Liver (tissue), 9 donors: ENCODE measurements around the gene CHAT. TPM values are rescaled to one million over a fixed set of nuclear protein-coding genes. Genes with fewer than 3 reads are reported as not detected.

Source experiments
- DNase-seq: peaks from one replicate; pipeline ENCODE4 v3.0.0-alpha.2; 2017; ENCODE audit warnings: low spot score
- H3K27ac ChIP-seq, 2 donors: one replicate each; pipeline ENCODE4 v1.7.0; 2013; ENCODE audit warnings: inconsistent platforms in 2 of 2, low read length in 2 of 2, control low read depth in 1 of 2, low read depth in 1 of 2, mild to moderate bottlenecking in 1 of 2
- H3K27me3 ChIP-seq, 4 donors: one replicate each; pipeline versions ENCODE4 v1.6.1 to v1.7.0; 2013; ENCODE audit warnings: low read length in 3 of 4, inconsistent platforms in 1 of 4, mild to moderate bottlenecking in 1 of 4, moderate library complexity in 1 of 4; ENCODE audit not compliant: control insufficient read depth in 4 of 4, insufficient read depth in 4 of 4
- H3K36me3 ChIP-seq, 4 donors: one replicate each; pipeline versions ENCODE4 v1.6.1 to v1.7.0; 2013; ENCODE audit warnings: low read length in 3 of 4, mild to moderate bottlenecking in 3 of 4, low read depth in 1 of 4, moderate library complexity in 1 of 4; ENCODE audit not compliant: control insufficient read depth in 4 of 4, insufficient read depth in 3 of 4
- H3K4me1 ChIP-seq, 4 donors: one replicate each; pipeline versions ENCODE4 v1.6.1 to v1.7.0; 2013; ENCODE audit warnings: low read length in 3 of 4, mild to moderate bottlenecking in 3 of 4, moderate library complexity in 1 of 4; ENCODE audit not compliant: control insufficient read depth in 4 of 4, insufficient read depth in 4 of 4
- H3K4me3 ChIP-seq, 3 donors: one replicate each; pipeline versions ENCODE4 v1.6.1 to v1.7.0; 2013; ENCODE audit warnings: low read length in 3 of 3, control low read depth in 1 of 3, low read depth in 1 of 3, mild to moderate bottlenecking in 1 of 3
- H3K9ac ChIP-seq, 2 donors: one replicate each; pipeline ENCODE4 v1.7.0; 2013; ENCODE audit warnings: low read length in 2 of 2, mild to moderate bottlenecking in 2 of 2, moderate library complexity in 2 of 2, control low read depth in 1 of 2, low read depth in 1 of 2
- H3K9me3 ChIP-seq, 4 donors: one replicate each; pipeline versions ENCODE4 v1.6.1 to v1.7.0; 2013; ENCODE audit warnings: low read length in 3 of 4; ENCODE audit not compliant: control insufficient read depth in 4 of 4
- FOXA1 ChIP-seq: IDR thresholded peaks from 2 replicates; pipeline ENCODE4 v1.6.1; 2016; ENCODE audit warnings: antibody characterized with exemption
- FOXA2 ChIP-seq: IDR thresholded peaks from 2 replicates; pipeline ENCODE4 v1.6.1; 2016; ENCODE audit warnings: antibody characterized with exemption
- GABPA ChIP-seq, 2 donors: IDR thresholded peaks in 1 of 2; conservative IDR thresholded peaks in 1 of 2; 2 replicates each; pipeline ENCODE4 v1.6.1; 2016; ENCODE audit warnings: antibody characterized with exemption in 2 of 2, mild to moderate bottlenecking in 1 of 2, moderate library complexity in 1 of 2
- HNF4A ChIP-seq, 2 donors: conservative IDR thresholded peaks; 2 replicates each; pipeline ENCODE4 v1.6.1; 2016; ENCODE audit warnings: antibody characterized with exemption in 2 of 2, mild to moderate bottlenecking in 2 of 2
- HNF4G ChIP-seq: IDR thresholded peaks from 2 replicates; pipeline ENCODE4 v1.6.1; 2016; ENCODE audit warnings: antibody characterized with exemption
- JUND ChIP-seq, 2 donors: IDR thresholded peaks; 2 replicates each; pipeline ENCODE4 v1.6.1; 2016; ENCODE audit warnings: antibody characterized with exemption in 2 of 2
- RAD21 ChIP-seq, 2 donors: IDR thresholded peaks; 2 replicates each; pipeline ENCODE4 v1.6.1; 2016; ENCODE audit warnings: antibody characterized with exemption in 2 of 2, mild to moderate bottlenecking in 2 of 2
- RXRA ChIP-seq, 2 donors: IDR thresholded peaks; 2 replicates each; pipeline ENCODE4 v1.6.1; 2017 to 2018; ENCODE audit warnings: antibody characterized with exemption in 2 of 2, mild to moderate bottlenecking in 1 of 2
- SP1 ChIP-seq: IDR thresholded peaks from 2 replicates; pipeline ENCODE4 v1.6.1; 2018; ENCODE audit warnings: antibody characterized with exemption, mild to moderate bottlenecking
- TAF1 ChIP-seq: conservative IDR thresholded peaks from 2 replicates; pipeline ENCODE4 v1.6.1; 2016; ENCODE audit warnings: antibody characterized with exemption, mild to moderate bottlenecking
- YY1 ChIP-seq: IDR thresholded peaks from 2 replicates; pipeline ENCODE4 v1.6.1; 2016; ENCODE audit warnings: antibody characterized with exemption, mild to moderate bottlenecking
- WGBS: extraction: QIAGEN DNeasy Blood & Tissue Kit; methylation state at CpG from one replicate; pipeline ENCODE4 v1.1.7; 2013; 5-methylcytosine and 5-hydroxymethylcytosine counted together
- polyA plus RNA-seq, 2 donors: library from polyadenylated mRNA; stranded (reverse) in 1 of 2; unstranded in 1 of 2; fragments of 200-250 nt in 1 of 2; fragments of >200 nt in 1 of 2; fragmentation: Nextera tagmentation in 1 of 2; extraction: Ambion mirVana in 1 of 2; gene quantifications; one replicate each; pipeline versions ENCODE4 v1.2.1 to v1.2.3, GENCODE V29; 2013 to 2015
- total RNA-seq, 2 donors: library from RNA; depleted of rRNA; stranded (reverse); fragments of >200 nt; gene quantifications; one replicate each; pipeline ENCODE4 v1.2.3, GENCODE V29; 2014
- TF ChIP-seq, protein P1 (sequence below): IDR thresholded peaks from 2 replicates; pipeline ENCODE4 v1.6.1; 2016; ENCODE audit warnings: antibody characterized with exemption
- TF ChIP-seq, protein P2 (sequence below): IDR thresholded peaks from 2 replicates; pipeline ENCODE4 v1.6.1; 2016; ENCODE audit warnings: antibody characterized with exemption
- TF ChIP-seq, protein P3 (sequence below): IDR thresholded peaks from 2 replicates; pipeline ENCODE4 v1.6.1; 2016; ENCODE audit warnings: antibody characterized with exemption, mild to moderate bottlenecking
- TF ChIP-seq, protein P4 (sequence below): IDR thresholded peaks from 2 replicates; pipeline ENCODE4 v1.6.1; 2016; ENCODE audit warnings: antibody characterized with exemption
- donor health status: healthy.
- donor health status: healthy.
- donor health status: healthy.
- donor health status: healthy.
- donor health status: healthy.

Gene CHAT
- total and polyA plus RNA-seq, 4 donors = not detected

DNA sequence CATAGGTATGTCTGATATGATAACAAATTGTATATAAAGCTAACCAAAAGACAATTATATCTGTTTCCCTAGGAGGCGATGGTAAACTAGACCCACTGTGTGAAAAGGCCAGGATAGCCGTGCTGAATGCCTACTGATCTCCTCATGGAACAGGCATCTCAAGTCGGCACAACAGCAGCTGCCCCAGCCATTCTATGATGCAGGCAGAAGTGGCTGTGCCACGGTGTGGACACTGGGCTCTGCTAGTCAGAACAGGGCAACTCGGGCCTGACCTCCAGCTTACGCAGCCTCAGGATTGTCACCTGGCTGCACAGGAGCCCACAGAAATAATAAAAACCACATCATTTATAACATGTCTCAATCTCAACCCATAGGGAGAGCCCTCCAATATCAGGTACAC lies 80.6 kb downstream of the CHAT start:
- 74% methylated on average over 6 of the region's 6 CpGs for WGBS
- no peak overlapping the region for H3K9ac ChIP-seq
- DNase-seq = no peak
- no peaks in the 10 kb centered on the region for H3K4me1 ChIP-seq
- no peak overlapping the region for H3K4me3 ChIP-seq
- TF ChIP-seq, protein P1, sequence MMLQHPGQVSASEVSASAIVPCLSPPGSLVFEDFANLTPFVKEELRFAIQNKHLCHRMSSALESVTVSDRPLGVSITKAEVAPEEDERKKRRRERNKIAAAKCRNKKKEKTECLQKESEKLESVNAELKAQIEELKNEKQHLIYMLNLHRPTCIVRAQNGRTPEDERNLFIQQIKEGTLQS = no peak
- TF ChIP-seq FOXA2 (no peak), HNF4G (no peak), JUND (IDR thresholded peaks at IDR 0.05) (no peak), GABPA (IDR thresholded peaks at IDR 0.05 in 1 of 2, conservative IDR thresholded peaks at IDR 0.05 in 1 of 2) (no peak), TAF1 (no peak), HNF4A (conservative IDR thresholded peaks at IDR 0.05) (no peak), SP1 (no peak), RXRA (IDR thresholded peaks at IDR 0.05) (no peak), RAD21 (IDR thresholded peaks at IDR 0.05) (no peak), FOXA1 (no peak), YY1 (no peak)
- TF ChIP-seq, protein P2, sequence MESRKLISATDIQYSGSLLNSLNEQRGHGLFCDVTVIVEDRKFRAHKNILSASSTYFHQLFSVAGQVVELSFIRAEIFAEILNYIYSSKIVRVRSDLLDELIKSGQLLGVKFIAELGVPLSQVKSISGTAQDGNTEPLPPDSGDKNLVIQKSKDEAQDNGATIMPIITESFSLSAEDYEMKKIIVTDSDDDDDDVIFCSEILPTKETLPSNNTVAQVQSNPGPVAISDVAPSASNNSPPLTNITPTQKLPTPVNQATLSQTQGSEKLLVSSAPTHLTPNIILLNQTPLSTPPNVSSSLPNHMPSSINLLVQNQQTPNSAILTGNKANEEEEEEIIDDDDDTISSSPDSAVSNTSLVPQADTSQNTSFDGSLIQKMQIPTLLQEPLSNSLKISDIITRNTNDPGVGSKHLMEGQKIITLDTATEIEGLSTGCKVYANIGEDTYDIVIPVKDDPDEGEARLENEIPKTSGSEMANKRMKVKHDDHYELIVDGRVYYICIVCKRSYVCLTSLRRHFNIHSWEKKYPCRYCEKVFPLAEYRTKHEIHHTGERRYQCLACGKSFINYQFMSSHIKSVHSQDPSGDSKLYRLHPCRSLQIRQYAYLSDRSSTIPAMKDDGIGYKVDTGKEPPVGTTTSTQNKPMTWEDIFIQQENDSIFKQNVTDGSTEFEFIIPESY = no peak
- TF ChIP-seq, protein P3, sequence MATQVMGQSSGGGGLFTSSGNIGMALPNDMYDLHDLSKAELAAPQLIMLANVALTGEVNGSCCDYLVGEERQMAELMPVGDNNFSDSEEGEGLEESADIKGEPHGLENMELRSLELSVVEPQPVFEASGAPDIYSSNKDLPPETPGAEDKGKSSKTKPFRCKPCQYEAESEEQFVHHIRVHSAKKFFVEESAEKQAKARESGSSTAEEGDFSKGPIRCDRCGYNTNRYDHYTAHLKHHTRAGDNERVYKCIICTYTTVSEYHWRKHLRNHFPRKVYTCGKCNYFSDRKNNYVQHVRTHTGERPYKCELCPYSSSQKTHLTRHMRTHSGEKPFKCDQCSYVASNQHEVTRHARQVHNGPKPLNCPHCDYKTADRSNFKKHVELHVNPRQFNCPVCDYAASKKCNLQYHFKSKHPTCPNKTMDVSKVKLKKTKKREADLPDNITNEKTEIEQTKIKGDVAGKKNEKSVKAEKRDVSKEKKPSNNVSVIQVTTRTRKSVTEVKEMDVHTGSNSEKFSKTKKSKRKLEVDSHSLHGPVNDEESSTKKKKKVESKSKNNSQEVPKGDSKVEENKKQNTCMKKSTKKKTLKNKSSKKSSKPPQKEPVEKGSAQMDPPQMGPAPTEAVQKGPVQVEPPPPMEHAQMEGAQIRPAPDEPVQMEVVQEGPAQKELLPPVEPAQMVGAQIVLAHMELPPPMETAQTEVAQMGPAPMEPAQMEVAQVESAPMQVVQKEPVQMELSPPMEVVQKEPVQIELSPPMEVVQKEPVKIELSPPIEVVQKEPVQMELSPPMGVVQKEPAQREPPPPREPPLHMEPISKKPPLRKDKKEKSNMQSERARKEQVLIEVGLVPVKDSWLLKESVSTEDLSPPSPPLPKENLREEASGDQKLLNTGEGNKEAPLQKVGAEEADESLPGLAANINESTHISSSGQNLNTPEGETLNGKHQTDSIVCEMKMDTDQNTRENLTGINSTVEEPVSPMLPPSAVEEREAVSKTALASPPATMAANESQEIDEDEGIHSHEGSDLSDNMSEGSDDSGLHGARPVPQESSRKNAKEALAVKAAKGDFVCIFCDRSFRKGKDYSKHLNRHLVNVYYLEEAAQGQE = no peak
- H3K9me3 ChIP-seq = no peaks in the 10 kb centered on the region
- H3K27ac ChIP-seq = no peak overlapping the region
- peaks cover 0 to 5% (median 1%) of the 10 kb centered on the region in 4 donors for H3K27me3 ChIP-seq
- no peaks in the 10 kb centered on the region for H3K36me3 ChIP-seq

DNA sequence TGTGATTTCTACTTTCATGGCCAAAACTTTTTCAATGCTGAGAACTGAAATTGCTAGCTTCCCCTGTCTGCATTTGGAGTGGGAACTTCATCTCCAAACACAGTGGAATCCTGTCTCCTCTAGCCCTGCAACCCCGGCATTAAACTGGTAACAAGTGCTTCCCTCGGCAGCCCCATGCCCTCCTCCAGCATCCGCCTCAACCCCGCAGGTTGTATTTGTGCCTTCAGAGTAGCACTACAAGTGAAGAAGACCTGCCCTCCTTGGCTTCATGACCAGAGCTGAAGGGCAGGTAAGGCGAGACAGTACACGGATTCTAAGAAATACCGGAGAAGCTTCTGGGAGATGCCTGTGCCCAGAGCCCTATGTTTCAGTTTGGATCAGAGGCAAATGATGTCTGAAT lies 82.5 kb downstream of the CHAT start:
- TF ChIP-seq, protein P4, sequence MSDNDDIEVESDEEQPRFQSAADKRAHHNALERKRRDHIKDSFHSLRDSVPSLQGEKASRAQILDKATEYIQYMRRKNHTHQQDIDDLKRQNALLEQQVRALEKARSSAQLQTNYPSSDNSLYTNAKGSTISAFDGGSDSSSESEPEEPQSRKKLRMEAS = no peak
- TF ChIP-seq YY1 (no peak), HNF4A (conservative IDR thresholded peaks at IDR 0.05) (no peak), TAF1 (no peak), GABPA (IDR thresholded peaks at IDR 0.05 in 1 of 2, conservative IDR thresholded peaks at IDR 0.05 in 1 of 2) (no peak), FOXA1 (no peak)
- TF ChIP-seq, protein P1 = no peak
- TF ChIP-seq, protein P2 = no peak
- TF ChIP-seq, protein P3 = no peak
- no peak for DNase-seq
- 79% methylated on average over 7 of the region's 7 CpGs for WGBS
- H3K4me1 ChIP-seq = no peaks in the 10 kb centered on the region
- peaks cover 0 to 5% (median 0%) of the 10 kb centered on the region in 4 donors for H3K27me3 ChIP-seq
- H3K4me3 ChIP-seq = no peak overlapping the region
- no peak overlapping the region for H3K9ac ChIP-seq
- no peaks in the 10 kb centered on the region for H3K9me3 ChIP-seq
- no peaks in the 10 kb centered on the region for H3K36me3 ChIP-seq
- H3K27ac ChIP-seq = no peak overlapping the region
